ENCODE data around the gene ACTL8.

DNA sequence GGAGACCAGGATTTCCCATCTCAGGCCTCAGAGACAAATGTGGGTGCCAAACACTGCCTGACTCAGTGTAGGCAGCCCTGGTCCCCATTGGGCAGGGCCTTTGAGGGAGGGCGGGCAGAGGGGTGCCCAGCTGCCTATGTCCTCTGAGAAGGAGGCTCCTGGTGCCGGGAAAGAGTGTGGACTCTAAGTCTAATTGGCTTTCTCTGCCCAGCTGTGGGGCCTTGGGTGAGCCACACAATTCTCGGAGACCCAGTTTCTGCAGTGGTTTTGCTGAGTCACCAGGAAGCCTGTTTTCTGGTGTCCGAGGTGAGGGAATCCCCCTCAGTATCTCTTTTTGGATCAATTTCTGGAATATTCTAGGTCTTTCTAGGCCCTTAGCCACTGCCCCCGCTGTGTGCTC, 35.3 kb upstream of the ACTL8 start:
- no peak for TF ChIP-seq EP300 (IDR thresholded peaks at IDR 0.05; ENCODE audit: low read depth)
- TF ChIP-seq, protein P1, sequence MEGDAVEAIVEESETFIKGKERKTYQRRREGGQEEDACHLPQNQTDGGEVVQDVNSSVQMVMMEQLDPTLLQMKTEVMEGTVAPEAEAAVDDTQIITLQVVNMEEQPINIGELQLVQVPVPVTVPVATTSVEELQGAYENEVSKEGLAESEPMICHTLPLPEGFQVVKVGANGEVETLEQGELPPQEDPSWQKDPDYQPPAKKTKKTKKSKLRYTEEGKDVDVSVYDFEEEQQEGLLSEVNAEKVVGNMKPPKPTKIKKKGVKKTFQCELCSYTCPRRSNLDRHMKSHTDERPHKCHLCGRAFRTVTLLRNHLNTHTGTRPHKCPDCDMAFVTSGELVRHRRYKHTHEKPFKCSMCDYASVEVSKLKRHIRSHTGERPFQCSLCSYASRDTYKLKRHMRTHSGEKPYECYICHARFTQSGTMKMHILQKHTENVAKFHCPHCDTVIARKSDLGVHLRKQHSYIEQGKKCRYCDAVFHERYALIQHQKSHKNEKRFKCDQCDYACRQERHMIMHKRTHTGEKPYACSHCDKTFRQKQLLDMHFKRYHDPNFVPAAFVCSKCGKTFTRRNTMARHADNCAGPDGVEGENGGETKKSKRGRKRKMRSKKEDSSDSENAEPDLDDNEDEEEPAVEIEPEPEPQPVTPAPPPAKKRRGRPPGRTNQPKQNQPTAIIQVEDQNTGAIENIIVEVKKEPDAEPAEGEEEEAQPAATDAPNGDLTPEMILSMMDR (IDR thresholded peaks at IDR 0.05) = no peak
- no peak for TF ChIP-seq POLR2AphosphoS5 (IDR thresholded peaks at IDR 0.05)
